ENCODE measurements around the gene POLDIP2.

GRCh38 chr17:28324781-28325180, 32.5 kb downstream of the POLDIP2 start:
- no peak for TF ChIP-seq POLR2AphosphoS5 (IDR thresholded peaks at IDR 0.05)
- TF ChIP-seq POLR2A (IDR thresholded peaks at IDR 0.05) = no peak
- TF ChIP-seq CTCF (IDR thresholded peaks at IDR 0.05) = no peak

Data from upper lobe of left lung (tissue), 4 donors.